Panc1 (cell line): Measurements from ENCODE around the gene ADI1.
A peak's percentile ranks its signal among the peaks of the same experiment; 100 is the strongest.

ENCODE experiments used
- CTCF ChIP-seq: fragments of 450-650 bp; IDR thresholded peaks from 2 replicates; pipeline ENCODE4 v1.5.1; 2017; ENCODE audit warnings: mild to moderate bottlenecking
- POLR2AphosphoS5 ChIP-seq: IDR thresholded peaks from 2 replicates; pipeline ENCODE4 v1.6.1; 2012; ENCODE audit warnings: mild to moderate bottlenecking, low read depth, low read length, moderate library complexity
- REST ChIP-seq, 2 experiments: IDR thresholded peaks; 2 replicates each; pipeline ENCODE4 v1.6.1; 2011 to 2012; ENCODE audit warnings: low read depth in 2 of 2, control low read depth in 1 of 2, low read length in 1 of 2, mild to moderate bottlenecking in 1 of 2, moderate library complexity in 1 of 2; ENCODE audit not compliant: insufficient read depth in 1 of 2
- TCF7L2 ChIP-seq: IDR thresholded peaks from 2 replicates; pipeline ENCODE4 v1.6.1; 2011; ENCODE audit warnings: mild to moderate bottlenecking, low read depth, low read length, inconsistent platforms

- TF ChIP-seq POLR2AphosphoS5 (peak; percentile 94), CTCF (no peak), TCF7L2 (peak; percentile 93), REST (IDR thresholded peaks at IDR 0.05; ENCODE audit: insufficient read depth in 1 of 2, low read depth in 2 of 2, low read length in 1 of 2) (no peak)
These were observed 39.1 kb upstream of the ADI1 start, which contains the start of gene RNASEH1 for GRCh38 chr2:3558205-3559014.
